Bronchial epithelial cell (primary cell): Measurements from ENCODE around the gene SHISA9. TPM values are rescaled to one million over a fixed set of nuclear protein-coding genes. Genes with fewer than 3 reads are reported as not detected.

Experiments used
- DNase-seq: peaks from one replicate; pipeline ENCODE4 v3.0.0-alpha.2; 2010; ENCODE audit warnings: low read depth
- FAIRE-seq: peaks from 2 replicates; lab custom pipeline; 2011; peaks lifted over from hg19 to GRCh38; lab: Jason Lieb, UNC
- H3K27me3 ChIP-seq: 2 replicates; pipeline ENCODE4 v1.5.1; 2011; ENCODE audit warnings: low read length; ENCODE audit not compliant: control insufficient read depth, insufficient read depth
- H3K36me3 ChIP-seq: 2 replicates; pipeline ENCODE4 v1.5.1; 2011; ENCODE audit warnings: low read length; ENCODE audit not compliant: control insufficient read depth, insufficient read depth
- H3K4me3 ChIP-seq: 2 replicates; pipeline ENCODE4 v1.5.1; 2011; ENCODE audit warnings: mild to moderate bottlenecking, low read depth, low read length, control low read depth
- CTCF ChIP-seq: IDR thresholded peaks from 2 replicates; pipeline ENCODE4 v1.5.1; 2011; ENCODE audit warnings: mild to moderate bottlenecking, moderate library complexity, low read length, control low read depth, inconsistent platforms; ENCODE audit not compliant: insufficient read depth, severe bottlenecking
- total RNA-seq: library from RNA; depleted of rRNA; stranded (reverse); fragments of >200 nt; gene quantifications from 2 replicates; pipeline ENCODE4 v1.2.1, GENCODE V29; 2014

Gene SHISA9
- total RNA-seq, 1 donor from 2014 or later: under 0.01 TPM

- Histone ChIP-seq H3K4me3 (no peak overlapping the region), H3K36me3 (no peaks in the 10 kb centered on the region), H3K27me3 (no peaks in the 10 kb centered on the region)
- no peak for DNase-seq
- no peak for TF ChIP-seq CTCF
- FAIRE-seq: no peak
Measured at GRCh38 chr16:13014476-13014875, 113.1 kb downstream of the SHISA9 start.

- no peak for DNase-seq
- Histone ChIP-seq H3K4me3 (no peak overlapping the region), H3K27me3 (no peaks in the 10 kb centered on the region), H3K36me3 (no peaks in the 10 kb centered on the region)
- TF ChIP-seq CTCF: no peak
- FAIRE-seq: no peak
Measured at GRCh38 chr16:13018026-13018425, 116.6 kb downstream of the SHISA9 start.

- no peaks in the 10 kb centered on the region for H3K27me3 ChIP-seq
- no peak for DNase-seq
- no peak for TF ChIP-seq CTCF
- FAIRE-seq: no peak
- H3K4me3 ChIP-seq: no peak overlapping the region
- H3K36me3 ChIP-seq: no peaks in the 10 kb centered on the region
Measured at GRCh38 chr16:13021996-13022395, 120.6 kb downstream of the SHISA9 start.

GRCh38 chr16:13029786-13030185 is 128.4 kb downstream of the SHISA9 start:
- FAIRE-seq (no peak), DNase-seq (no peak)
- Histone ChIP-seq H3K36me3 (no peaks in the 10 kb centered on the region), H3K4me3 (no peak overlapping the region), H3K27me3 (no peaks in the 10 kb centered on the region)
- no peak for TF ChIP-seq CTCF

GRCh38 chr16:13030769-13031168 is 129.4 kb downstream of the SHISA9 start:
- Histone ChIP-seq H3K4me3 (no peak overlapping the region), H3K36me3 (no peaks in the 10 kb centered on the region), H3K27me3 (no peaks in the 10 kb centered on the region)
- DNase-seq: no peak
- FAIRE-seq: no peak
- TF ChIP-seq CTCF: no peak

GRCh38 chr16:13032911-13033310 is 131.5 kb downstream of the SHISA9 start:
- Histone ChIP-seq H3K4me3 (no peak overlapping the region), H3K27me3 (no peaks in the 10 kb centered on the region), H3K36me3 (no peaks in the 10 kb centered on the region)
- DNase-seq: no peak
- no peak for TF ChIP-seq CTCF
- no peak for FAIRE-seq
